ENCODE measurements around the gene JAK1. TPM values are rescaled to one million over a fixed set of nuclear protein-coding genes. Genes with fewer than 3 reads are reported as not detected.

Gene JAK1
- total and polyA plus RNA-seq, 2 donors (not counting 3 experiments of a cell fraction or from before 2014, with no cell fraction given), result 68.8 to 177 TPM

DNA sequence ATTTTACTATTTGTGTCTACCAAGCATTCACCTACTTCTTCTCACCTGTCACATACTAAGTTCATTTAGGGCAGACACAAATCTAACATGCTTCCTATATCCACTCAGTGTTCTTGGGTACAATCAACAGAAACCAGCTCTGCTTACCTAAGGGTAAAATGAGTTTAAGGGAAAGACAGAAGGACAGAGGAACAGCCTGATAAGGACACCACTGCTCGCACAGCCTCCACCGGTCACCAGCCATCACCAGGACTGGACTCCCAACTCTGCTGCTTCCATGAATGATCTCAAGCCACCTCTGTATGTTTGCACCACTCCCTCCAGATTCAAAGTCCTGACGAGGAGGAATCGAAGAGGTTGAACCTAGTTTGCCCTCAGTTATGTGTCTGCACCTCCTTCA is 72.4 kb downstream of the JAK1 start:
- DNase-seq (ENCODE audit: low read depth, low spot score), result no peak
- H3K9me1 ChIP-seq (replicated peaks; ENCODE audit: control insufficient read depth, extremely low read depth, insufficient read depth, low read length), result no peaks in the 10 kb centered on the region
- ChIA-PET CTCF (interaction anchor here (1.2 to 1.8 kb wide), 4 partner anchors 9 to 16 kb away, joined by 4 to 5 read pairs (median 5); no protein-coding TSS in a partner anchor), POLR2A (no interaction called here)
- no peaks in the 10 kb centered on the region for H3K36me3 ChIP-seq (ENCODE audit: control insufficient read depth in 2 of 2, extremely low read depth in 1 of 2, insufficient read depth in 2 of 2, low read length in 2 of 2)
- no peaks in the 10 kb centered on the region for H3K9me3 ChIP-seq (replicated peaks; ENCODE audit: control insufficient read depth, insufficient read depth, low read length)
- no peak overlapping the region for H2AFZ ChIP-seq (ENCODE audit: low read depth, low read length)
- H3K4me1 ChIP-seq (ENCODE audit: control insufficient read depth, extremely low read depth, insufficient read depth, low read length), result peaks cover 63% of the 10 kb centered on the region
- TF ChIP-seq, protein P1, sequence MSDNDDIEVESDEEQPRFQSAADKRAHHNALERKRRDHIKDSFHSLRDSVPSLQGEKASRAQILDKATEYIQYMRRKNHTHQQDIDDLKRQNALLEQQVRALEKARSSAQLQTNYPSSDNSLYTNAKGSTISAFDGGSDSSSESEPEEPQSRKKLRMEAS (IDR thresholded peaks at IDR 0.05; ENCODE audit: insufficient read depth, insufficient read length), result no peak
- TF ChIP-seq, protein P2, sequence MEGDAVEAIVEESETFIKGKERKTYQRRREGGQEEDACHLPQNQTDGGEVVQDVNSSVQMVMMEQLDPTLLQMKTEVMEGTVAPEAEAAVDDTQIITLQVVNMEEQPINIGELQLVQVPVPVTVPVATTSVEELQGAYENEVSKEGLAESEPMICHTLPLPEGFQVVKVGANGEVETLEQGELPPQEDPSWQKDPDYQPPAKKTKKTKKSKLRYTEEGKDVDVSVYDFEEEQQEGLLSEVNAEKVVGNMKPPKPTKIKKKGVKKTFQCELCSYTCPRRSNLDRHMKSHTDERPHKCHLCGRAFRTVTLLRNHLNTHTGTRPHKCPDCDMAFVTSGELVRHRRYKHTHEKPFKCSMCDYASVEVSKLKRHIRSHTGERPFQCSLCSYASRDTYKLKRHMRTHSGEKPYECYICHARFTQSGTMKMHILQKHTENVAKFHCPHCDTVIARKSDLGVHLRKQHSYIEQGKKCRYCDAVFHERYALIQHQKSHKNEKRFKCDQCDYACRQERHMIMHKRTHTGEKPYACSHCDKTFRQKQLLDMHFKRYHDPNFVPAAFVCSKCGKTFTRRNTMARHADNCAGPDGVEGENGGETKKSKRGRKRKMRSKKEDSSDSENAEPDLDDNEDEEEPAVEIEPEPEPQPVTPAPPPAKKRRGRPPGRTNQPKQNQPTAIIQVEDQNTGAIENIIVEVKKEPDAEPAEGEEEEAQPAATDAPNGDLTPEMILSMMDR (IDR thresholded peaks at IDR 0.05; ENCODE audit: extremely low read depth in 1 of 2, insufficient read depth in 1 of 2, low read depth in 1 of 2, low read length in 2 of 2), result no peak
- TF ChIP-seq POLR2A (IDR thresholded peaks at IDR 0.05; ENCODE audit: low read depth, low read length) (no peak), FOS (IDR thresholded peaks at IDR 0.05; ENCODE audit: borderline replicate concordance, insufficient read depth, low read length) (no peak), GATA2 (IDR thresholded peaks at IDR 0.05; ENCODE audit: insufficient read depth, insufficient read length, low read depth, low read length) (no peak), POLR2AphosphoS5 (IDR thresholded peaks at IDR 0.05; ENCODE audit: insufficient read depth, low read depth, low read length) (no peak), EZH2 (IDR thresholded peaks at IDR 0.05; ENCODE audit: borderline replicate concordance, low read depth, low read length, severe bottlenecking) (no peak), MYC (IDR thresholded peaks at IDR 0.05; ENCODE audit: low read depth, low read length) (no peak), JUN (IDR thresholded peaks at IDR 0.05; ENCODE audit: borderline replicate concordance, insufficient read depth, insufficient read length, low read depth) (no peak)
- no peaks in the 10 kb centered on the region for H3K27me3 ChIP-seq (ENCODE audit: control insufficient read depth in 2 of 2, insufficient read depth in 2 of 2, low read length in 2 of 2)
- H3K27ac ChIP-seq (ENCODE audit: insufficient read depth, low read depth, low read length), result no peak overlapping the region
- no peak overlapping the region for H3K9ac ChIP-seq (replicated peaks; ENCODE audit: extremely low read depth, insufficient read depth, low read length)
- no peak overlapping the region for H3K4me3 ChIP-seq (replicated peaks in 1 of 3; ENCODE audit: insufficient read depth in 1 of 3, low read depth in 1 of 3, low read length in 3 of 3)
- H4K20me1 ChIP-seq (replicated peaks; ENCODE audit: control insufficient read depth, extremely low read depth, insufficient read depth, low read length), result no peaks in the 10 kb centered on the region
- H3K4me2 ChIP-seq (ENCODE audit: insufficient read depth, low read length), result no peak overlapping the region
- FAIRE-seq, result no peak
- dilution Hi-C loops (cut with MboI; ENCODE audit: extremely low pct_ligation_motif_present, low sequenced_read_pairs), result no loop called here
- H3K79me2 ChIP-seq (ENCODE audit: control insufficient read depth, insufficient read depth, low read length), result peaks cover 82% of the 10 kb centered on the region
- intact Hi-C loops (cut with micrococcal nuclease), result no loop called here
- BruUV-seq (replicated peaks), result no TSS peak

All from endothelial cell of umbilical vein (primary cell).